ENCODE results near the gene HPGD. TPM values are rescaled to one million over a fixed set of nuclear protein-coding genes. Genes with fewer than 3 reads are reported as not detected.

HPGD gene
- total RNA-seq, 4 donors from 2014 or later: 23.0 to 179 (median 45.4) TPM

- TF ChIP-seq CTCF (IDR thresholded peaks at IDR 0.05) (no peak), POLR2A (IDR thresholded peaks at IDR 0.05) (no peak)
- Histone ChIP-seq H3K36me3 (no peaks in the 10 kb centered on the region), H3K4me1 (peaks cover 14 to 76% (median 33%) of the 10 kb centered on the region in 3 donors), H3K27me3 (no peaks in the 10 kb centered on the region), H3K4me3 (no peak overlapping the region), H3K9me3 (no peaks in the 10 kb centered on the region), H3K27ac (peak overlapping the region in 1 of 4 donors; percentile 76)
- intact Hi-C loops (cut with DNase I): no loop called here
- 29 to 59% methylated on average over 2 of the region's 2 CpGs for WGBS, 2 donors
- no peak for DNase-seq
These were observed 70.5 kb downstream of the HPGD start for GRCh38 chr4:174451718-174452296.

GRCh38 chr4:174450786-174451125 lies 71.5 kb downstream of the HPGD start:
- H3K36me3 ChIP-seq: no peaks in the 10 kb centered on the region
- 36 to 39% methylated on average over 3 of the region's 3 CpGs for WGBS, 2 donors
- no peaks in the 10 kb centered on the region for H3K27me3 ChIP-seq
- peaks cover 14 to 71% (median 33%) of the 10 kb centered on the region in 3 donors for H3K4me1 ChIP-seq
- no peak overlapping the region for H3K4me3 ChIP-seq
- TF ChIP-seq CTCF (IDR thresholded peaks at IDR 0.05) (no peak), POLR2A (IDR thresholded peaks at IDR 0.05) (no peak)
- H3K27ac ChIP-seq: peak overlapping the region; percentile 5 to 80 (median 58)
- intact Hi-C loops (cut with DNase I): no loop called here
- DNase-seq: no peak
- H3K9me3 ChIP-seq: no peaks in the 10 kb centered on the region

GRCh38 chr4:174449944-174450785 lies 72.1 kb downstream of the HPGD start:
- DNase-seq: no peak
- TF ChIP-seq POLR2A (IDR thresholded peaks at IDR 0.05) (no peak), CTCF (IDR thresholded peaks at IDR 0.05) (no peak)
- H3K36me3 ChIP-seq: no peaks in the 10 kb centered on the region
- no peaks in the 10 kb centered on the region for H3K27me3 ChIP-seq
- H3K27ac ChIP-seq: peak overlapping the region; percentile 5 to 80 (median 58)
- 29 to 34% methylated on average over 5 of the region's 5 CpGs for WGBS, 2 donors
- H3K9me3 ChIP-seq: no peaks in the 10 kb centered on the region
- no peak overlapping the region for H3K4me3 ChIP-seq
- peaks cover 14 to 71% (median 33%) of the 10 kb centered on the region in 3 donors for H3K4me1 ChIP-seq
- intact Hi-C loops (cut with DNase I): no loop called here

- Histone ChIP-seq H3K27ac (peak overlapping the region in 2 of 4 donors; percentile 76 to 80), H3K4me3 (no peak overlapping the region)
These were observed 73.1 kb downstream of the HPGD start for GRCh38 chr4:174449152-174449551.

More at GRCh38 chr4:174449152-174449551, 73.1 kb downstream of the HPGD start:
- 85 to 88% methylated on average over 1 of the region's 1 CpG for WGBS, 2 donors
- intact Hi-C loops (cut with DNase I): no loop called here
- TF ChIP-seq POLR2A (IDR thresholded peaks at IDR 0.05) (no peak), CTCF (IDR thresholded peaks at IDR 0.05) (no peak)
- Histone ChIP-seq H3K27me3 (no peaks in the 10 kb centered on the region), H3K9me3 (no peaks in the 10 kb centered on the region), H3K4me1 (peaks cover 14 to 71% (median 33%) of the 10 kb centered on the region in 3 donors), H3K36me3 (no peaks in the 10 kb centered on the region)
- no peak for DNase-seq

All from esophagus squamous epithelium (tissue), 5 donors.